NOMO-1 treated with dmso at 0.1 percent for 144 hours (cell line): ENCODE measurements around the gene GH2.
"Not testable (repeated sequence)": the region's sequence is repeated elsewhere in the genome, so short reads cannot be mapped to it uniquely, and the experiment has no call there.

ENCODE experiments used
- DNase-seq: peaks from one replicate; lab custom pipeline; 2025; ENCODE audit not compliant: unreplicated experiment; lab: John Stamatoyannopoulos, UW

Gene GH2

DNA sequence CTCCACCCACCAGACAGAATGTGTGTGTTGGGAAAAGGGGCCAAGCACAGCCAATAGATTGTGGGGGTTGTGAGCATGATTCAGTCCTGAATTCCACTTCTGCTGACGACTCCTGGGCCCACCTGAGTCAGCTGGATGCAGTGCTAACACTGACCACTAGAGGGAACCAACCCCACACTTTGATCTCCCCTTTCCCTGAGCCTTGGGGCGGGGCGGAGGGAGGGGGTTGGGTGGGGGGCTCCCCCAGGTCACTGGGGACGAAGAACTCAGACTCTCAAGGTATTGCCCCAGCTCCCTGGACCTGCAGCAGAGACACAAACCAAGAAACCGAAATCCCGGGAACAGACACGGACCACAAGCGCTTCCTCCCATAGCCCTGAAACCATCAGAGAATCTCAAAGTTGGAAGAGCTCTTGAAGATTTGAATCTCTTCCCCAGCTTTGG is 29.9 kb upstream of the GH2 start:
- DNase-seq, result no peak

DNA sequence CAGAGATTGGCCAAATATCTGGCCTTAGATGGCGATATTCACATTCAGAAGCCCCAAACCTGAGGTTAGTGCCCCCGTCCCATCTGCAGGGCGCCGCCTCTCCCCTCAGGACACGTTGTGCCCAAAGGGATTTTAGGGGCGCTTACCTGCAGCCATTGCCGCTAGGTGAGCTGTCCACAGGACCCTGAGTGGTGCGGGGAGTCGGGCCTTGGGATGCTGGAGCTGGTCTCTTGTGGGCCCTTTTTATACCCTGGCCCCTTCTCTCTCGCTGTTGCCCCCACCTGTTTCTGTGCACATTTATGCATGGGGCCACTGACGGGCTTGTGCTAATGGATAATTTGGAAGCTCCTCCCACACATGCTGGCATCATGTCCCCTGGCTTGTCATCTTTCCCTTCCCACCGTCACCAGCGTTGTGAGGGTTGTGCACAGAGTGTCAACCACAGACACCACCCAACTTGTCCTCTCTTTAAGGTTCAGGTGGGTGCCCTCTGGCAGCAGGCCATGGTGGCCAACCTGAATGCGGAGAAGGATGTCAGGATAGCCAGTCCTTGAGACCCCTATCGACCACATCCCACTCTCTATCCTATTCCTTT is 29.4 kb upstream of the GH2 start, which contains the start of gene CSHL1:
Gene CSHL1 (minus strand): TSS at position 218 of the 595 bp plus-strand sequence. CDS start 62 bp downstream, at position 156.
- no peak for DNase-seq

- DNase-seq, result no peak
Measured at GRCh38 chr17:63910096-63910495, 28.4 kb upstream of the GH2 start.

DNA sequence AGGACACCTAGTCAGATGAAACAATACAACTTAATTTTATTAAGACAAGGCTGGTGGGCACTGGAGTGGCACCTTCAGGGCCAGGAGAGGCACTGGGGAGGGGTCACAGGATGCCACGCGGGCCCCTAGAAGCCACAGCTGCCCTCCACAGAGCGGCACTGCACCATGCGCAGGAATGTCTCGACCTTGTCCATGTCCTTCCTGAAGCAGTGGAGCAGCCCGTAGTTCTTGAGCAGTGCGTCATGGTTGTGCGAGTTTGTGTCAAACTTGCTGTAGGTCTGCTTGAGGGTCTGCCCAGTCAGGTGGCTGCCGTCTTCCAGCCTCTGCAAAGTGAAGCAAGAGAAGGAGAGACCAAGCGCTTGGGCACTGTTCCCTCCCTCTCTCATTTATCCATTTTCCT is 27.8 kb upstream of the GH2 start:
- not testable (repeated sequence) for DNase-seq

- DNase-seq, result not testable (repeated sequence)
Measured at GRCh38 chr17:63907161-63907778, 25.5 kb upstream of the GH2 start.

DNA sequence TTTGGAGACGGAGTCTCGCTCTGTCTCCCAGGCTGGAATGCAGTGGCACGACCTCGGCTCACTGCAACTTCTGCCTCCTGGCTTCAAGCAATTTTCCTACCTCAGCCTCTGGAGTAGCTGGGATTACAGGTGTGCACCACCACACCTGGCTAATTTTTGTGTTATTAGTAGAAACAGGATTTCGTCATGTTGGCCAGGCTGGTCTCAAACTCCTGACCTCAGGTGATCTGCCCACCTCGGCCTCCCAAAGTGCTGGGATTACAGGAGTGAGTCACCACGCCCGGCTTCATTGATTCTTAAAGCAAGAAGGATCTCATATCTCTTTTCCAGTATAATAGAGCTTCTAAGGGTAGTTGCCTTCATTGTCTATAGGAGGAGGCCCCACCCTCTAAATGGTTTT is 23.1 kb upstream of the GH2 start:
- not testable (repeated sequence) for DNase-seq

DNA sequence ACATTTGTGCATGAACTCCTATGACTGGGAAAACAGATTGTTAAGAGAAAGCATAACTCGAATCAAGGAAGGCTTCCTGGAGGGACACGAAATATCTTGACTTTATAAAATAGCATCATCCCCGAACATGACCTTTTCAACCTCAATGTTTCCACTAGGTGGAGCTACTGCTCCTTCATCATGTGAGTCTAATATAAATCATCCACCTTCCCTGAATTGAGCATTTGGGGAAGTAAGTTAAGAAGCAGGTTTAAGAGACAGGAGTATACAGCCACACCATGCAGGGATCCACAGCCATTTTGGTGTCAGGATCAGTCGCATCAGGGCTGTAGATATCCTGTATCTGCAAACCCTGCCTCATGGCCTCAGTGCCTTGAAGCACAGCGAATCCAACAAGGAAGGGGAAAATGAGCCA is 22.1 kb upstream of the GH2 start:
- DNase-seq, result not testable (repeated sequence)

GRCh38 chr17:63901971-63902370 is 20.2 kb upstream of the GH2 start:
- not testable (repeated sequence) for DNase-seq

DNA sequence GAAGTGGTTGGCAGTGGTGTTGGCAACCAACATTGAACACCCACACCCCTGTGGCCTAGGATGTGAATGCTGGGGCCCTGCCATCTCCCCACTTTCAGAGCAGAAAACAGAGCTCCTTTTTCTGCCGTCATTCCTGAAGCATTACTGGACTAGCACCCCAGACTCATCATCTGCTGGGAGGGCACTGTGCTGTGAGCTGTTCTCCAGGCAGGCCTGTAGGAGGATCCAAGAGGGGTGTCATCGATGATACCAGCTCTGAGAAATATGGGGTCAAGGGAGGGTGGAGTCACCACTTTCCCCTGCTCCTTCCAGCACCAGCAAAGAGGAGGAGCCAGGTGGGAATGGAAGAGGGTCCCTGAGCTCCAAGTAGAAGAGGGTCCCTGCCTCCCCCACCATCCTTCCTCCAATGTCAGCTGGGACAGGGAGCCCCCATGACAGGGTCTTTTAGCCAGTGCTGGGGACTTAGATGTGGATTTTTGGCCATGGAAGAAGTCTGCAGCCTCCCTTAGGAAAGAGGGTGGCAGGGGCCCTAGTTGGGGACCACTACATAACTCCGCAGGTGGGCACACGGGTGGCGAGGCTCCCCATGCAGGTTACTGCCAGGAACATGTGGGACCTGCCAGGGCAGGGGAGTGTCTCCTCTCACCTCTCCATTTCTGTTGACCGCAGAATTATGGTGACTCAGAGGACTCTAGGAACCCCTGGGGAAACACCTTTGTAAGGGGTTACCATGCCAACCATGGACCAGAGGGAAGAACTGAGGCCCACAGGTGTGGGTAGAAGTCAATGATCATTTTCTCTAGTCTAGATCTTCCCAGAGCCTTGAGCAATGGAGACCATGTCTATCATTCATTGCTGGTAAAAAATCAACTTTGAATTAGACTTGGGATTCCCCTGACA is 17.4 kb upstream of the GH2 start:
- not testable (repeated sequence) for DNase-seq

DNA sequence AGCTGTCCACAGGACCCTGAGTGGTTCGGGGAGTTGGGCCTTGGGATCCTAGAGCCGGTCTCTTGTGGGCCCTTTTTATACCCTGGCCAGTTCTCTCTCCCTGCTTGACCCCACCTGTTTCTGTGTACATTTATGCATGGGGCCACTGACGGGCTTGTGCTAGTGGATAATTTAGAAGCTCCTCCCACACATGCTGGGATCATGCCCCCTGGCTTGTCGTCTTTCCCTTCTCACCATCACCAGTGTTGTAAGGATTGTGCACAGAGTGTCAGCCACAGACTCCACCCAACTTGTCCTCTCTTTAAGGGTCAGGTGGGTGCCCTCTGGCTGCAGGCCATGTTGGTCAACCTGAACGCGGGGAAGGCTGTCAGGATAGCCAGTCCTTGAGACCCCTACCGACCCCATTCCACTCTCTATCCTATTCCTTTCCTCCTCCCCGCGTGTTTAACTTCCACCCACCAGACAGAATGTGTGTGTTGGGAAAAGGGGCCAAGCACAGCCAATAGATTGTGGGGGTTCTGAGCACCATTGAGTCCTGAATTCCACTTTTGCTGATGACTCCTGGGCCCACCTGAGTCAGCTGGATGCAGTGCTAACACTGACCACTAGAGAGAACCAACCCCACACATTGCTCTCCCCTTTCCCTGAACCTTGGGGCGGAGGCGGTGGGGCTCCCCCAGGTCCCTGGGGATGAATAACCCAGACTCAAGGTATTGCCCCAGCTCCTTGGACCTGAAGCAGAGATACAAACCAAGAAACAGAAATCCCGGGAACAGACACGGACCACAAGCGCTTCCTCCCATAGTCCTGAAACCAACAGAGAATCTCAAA is 15.0 kb upstream of the GH2 start, which contains the start of gene CSH1:
Gene CSH1 (minus strand): TSS at position 51 of the 831 bp plus-strand sequence. CDS start 63 bp downstream, outside the sequence.
- not testable (repeated sequence) for DNase-seq

DNA sequence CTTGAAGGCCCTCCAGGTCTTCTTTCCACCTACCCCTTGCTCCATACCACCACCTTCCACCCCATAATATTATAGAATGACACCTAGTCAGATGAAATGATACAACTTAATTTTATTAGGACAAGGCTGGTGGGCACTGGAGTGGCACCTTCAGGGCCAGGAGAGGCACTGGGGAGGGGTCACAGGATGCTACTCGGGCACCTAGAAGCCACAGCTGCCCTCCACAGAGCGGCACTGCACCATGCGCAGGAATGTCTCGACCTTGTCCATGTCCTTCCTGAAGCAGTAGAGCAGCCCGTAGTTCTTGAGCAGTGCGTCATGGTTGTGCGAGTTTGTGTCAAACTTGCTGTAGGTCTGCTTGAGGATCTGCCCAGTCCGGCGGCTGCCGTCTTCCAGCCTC is 13.1 kb upstream of the GH2 start:
- not testable (repeated sequence) for DNase-seq

GRCh38 chr17:63894021-63894420 is 12.3 kb upstream of the GH2 start:
- not testable (repeated sequence) for DNase-seq

- not testable (repeated sequence) for DNase-seq
Measured at GRCh38 chr17:63892316-63893037, 10.7 kb upstream of the GH2 start.

GRCh38 chr17:63889026-63889848 is 7.5 kb upstream of the GH2 start:
- not testable (repeated sequence) for DNase-seq

- DNase-seq, result not testable (repeated sequence)
Measured at GRCh38 chr17:63885119-63885518, 3.4 kb upstream of the GH2 start.

- DNase-seq, result not testable (repeated sequence)
Measured at GRCh38 chr17:63882626-63883126, 932 bp upstream of the GH2 start.

DNA sequence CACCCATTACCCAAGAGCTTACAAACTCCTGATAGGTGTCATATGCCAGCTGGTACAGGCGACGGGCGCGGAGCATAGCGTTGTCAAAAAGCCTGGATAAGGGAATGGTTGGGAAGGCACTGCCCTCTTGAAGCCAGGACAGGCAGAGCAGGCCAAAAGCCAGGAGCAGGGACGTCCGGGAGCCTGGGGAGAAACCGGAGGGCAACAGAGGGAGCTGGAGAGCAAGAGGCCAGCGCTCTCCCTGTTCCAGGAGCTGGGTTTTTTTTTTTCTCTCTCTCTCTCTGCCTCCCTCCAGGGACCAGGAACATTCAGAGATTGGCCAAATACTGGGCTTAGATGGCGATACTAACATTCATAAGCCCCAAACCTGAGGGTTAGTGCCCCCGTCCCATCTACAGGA is 407 bp downstream of the GH2 start:
- DNase-seq, result not testable (repeated sequence)

- DNase-seq, result no peak
Measured at GRCh38 chr17:63880706-63881105, 1.0 kb downstream of the GH2 start.

GRCh38 chr17:63878413-63878812 is 3.3 kb downstream of the GH2 start:
- DNase-seq, result not testable (repeated sequence)
